AG10803 (cell line): ENCODE results near the gene CERS6.

Experiments used
- DNase-seq: peaks from one replicate; pipeline ENCODE4 v3.0.0; 2010; ENCODE audit warnings: low read depth
- H3K4me3 ChIP-seq: 2 replicates; pipeline ENCODE4 v1.5.1; 2011; ENCODE audit warnings: mild to moderate bottlenecking, low read length, control low read depth
- TF ChIP-seq, protein P1 (sequence below): conservative IDR thresholded peaks from 2 replicates; pipeline ENCODE4 v1.5.1; 2011; ENCODE audit warnings: mild to moderate bottlenecking, low read length, control low read depth, inconsistent platforms

Gene CERS6

DNA sequence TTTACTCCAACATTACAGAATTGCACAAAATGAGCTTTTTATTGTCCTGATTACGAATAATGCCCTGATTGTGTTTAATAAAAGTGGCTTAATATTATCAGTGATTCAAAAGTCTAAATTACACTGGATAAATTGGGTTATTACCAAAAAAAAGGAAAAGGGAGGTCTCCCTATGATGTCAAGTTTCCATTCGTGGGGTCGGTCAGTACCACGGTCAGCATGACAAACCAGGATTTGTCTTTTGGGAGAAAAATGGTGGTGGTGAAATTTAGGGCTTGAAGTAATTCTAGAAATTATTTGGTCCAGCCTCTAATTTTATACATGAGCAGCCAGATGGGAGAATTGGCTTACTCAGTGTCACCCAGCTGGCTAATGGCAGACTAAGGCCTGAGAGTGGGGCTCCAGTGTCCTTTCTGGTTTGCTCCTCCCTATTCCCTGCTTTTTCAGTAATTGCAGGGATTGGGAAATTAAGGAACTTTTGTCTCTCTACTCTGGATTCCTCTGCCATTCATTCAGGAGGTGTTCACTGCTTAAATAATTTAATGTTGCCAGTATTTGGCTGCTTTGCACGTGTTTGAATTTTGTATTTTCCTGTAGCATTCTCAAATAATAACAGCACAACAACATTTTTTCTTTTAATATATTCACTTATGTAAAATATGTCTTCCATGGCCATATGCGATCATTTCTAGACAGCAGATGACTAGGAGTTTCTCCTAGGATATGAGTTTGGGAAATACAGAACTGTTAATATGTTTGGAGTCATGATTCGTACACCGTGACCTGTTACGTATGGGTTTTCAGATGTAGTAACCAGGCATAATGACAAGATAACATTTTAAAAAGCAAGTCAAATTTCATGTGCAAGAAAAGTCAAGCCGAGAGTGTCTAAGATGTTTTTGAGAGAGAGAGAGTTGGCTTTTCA is 217.5 kb downstream of the CERS6 start:
- DNase-seq: no peak
- TF ChIP-seq, protein P1, sequence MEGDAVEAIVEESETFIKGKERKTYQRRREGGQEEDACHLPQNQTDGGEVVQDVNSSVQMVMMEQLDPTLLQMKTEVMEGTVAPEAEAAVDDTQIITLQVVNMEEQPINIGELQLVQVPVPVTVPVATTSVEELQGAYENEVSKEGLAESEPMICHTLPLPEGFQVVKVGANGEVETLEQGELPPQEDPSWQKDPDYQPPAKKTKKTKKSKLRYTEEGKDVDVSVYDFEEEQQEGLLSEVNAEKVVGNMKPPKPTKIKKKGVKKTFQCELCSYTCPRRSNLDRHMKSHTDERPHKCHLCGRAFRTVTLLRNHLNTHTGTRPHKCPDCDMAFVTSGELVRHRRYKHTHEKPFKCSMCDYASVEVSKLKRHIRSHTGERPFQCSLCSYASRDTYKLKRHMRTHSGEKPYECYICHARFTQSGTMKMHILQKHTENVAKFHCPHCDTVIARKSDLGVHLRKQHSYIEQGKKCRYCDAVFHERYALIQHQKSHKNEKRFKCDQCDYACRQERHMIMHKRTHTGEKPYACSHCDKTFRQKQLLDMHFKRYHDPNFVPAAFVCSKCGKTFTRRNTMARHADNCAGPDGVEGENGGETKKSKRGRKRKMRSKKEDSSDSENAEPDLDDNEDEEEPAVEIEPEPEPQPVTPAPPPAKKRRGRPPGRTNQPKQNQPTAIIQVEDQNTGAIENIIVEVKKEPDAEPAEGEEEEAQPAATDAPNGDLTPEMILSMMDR: no peak

DNA sequence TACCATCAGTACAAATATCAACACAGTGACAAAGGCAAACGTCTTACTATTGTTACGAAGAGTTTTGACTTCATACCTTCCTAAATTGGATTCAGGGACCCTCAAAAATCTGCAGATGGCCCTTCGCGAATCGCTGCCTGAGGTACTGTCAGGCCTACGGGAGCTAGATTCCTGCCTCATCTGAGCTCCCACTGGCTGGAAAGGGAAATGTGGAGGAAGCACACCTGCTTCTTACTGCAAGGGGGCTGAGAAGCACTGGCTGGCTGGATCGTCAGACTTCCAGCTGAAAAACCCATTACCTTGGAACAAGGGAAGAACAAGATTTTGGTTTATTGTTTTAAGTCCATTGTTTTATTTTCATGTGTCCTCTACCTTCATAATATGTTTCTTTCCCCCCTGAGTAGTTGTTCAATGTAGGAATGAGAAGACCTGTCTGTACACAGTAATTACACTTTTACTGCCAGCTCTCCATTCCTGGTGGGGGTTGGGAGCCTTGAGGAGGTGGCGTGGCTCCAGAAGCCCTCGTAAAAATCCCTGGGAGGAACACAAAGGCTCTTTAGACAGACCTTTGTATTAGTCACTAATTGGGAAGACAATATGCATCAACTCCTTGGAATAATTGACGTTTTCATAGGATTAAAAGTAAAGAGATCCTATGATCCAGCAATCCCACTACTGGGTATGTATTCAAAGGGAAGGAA is 222.2 kb downstream of the CERS6 start:
- H3K4me3 ChIP-seq: no peak overlapping the region
- DNase-seq: no peak
- TF ChIP-seq, protein P1: no peak

More for the DNA sequence above, 217.5 kb downstream of the CERS6 start:
- no peak overlapping the region for H3K4me3 ChIP-seq

DNA sequence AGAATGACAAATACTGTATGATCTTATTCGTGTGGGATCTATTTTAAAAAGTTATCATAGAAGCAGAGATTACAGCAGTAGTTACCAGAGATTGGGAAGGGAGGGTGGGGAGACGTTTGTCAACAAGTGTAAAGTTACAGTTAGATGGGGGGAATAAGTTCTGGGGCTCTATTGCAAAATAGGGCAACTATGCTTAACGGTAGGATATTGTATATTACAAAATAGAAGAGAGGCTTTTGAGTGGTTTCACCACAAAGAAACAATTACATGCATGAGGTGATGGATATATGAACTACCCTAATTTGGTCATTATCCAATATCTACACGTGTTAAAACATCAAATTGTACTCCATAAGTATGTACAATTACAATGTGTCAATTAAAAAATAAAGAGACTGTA is 223.0 kb downstream of the CERS6 start:
- no peak for DNase-seq
- H3K4me3 ChIP-seq: no peak overlapping the region
- TF ChIP-seq, protein P1: no peak

DNA sequence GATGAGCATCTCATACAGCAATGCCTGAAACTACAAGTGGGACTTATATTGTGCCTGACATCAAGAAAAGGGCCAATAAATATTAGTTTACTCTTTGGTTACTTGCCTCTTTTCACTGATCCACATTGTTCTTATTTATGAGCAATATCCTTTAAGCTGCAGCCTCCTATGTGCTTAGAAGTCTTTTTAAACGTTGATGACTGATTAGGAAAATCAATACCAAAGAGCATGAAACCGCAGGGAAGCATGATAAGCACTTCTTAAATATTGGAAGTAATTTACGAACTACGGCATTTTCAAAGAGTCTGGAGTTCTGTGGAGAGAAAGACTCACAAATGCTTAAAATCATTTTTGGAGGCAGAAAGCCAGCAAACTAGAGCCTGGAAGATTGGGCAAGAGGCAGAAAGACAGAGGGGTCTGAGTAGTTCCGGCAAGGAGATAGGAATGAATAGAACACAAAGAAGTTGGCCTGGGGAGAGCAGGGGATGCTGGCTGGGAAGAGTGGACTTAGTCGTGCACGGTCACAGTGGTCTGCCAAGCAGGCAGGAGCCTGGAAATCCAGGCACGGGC is 223.8 kb downstream of the CERS6 start:
- DNase-seq: no peak
- TF ChIP-seq, protein P1: no peak
- H3K4me3 ChIP-seq: no peak overlapping the region

DNA sequence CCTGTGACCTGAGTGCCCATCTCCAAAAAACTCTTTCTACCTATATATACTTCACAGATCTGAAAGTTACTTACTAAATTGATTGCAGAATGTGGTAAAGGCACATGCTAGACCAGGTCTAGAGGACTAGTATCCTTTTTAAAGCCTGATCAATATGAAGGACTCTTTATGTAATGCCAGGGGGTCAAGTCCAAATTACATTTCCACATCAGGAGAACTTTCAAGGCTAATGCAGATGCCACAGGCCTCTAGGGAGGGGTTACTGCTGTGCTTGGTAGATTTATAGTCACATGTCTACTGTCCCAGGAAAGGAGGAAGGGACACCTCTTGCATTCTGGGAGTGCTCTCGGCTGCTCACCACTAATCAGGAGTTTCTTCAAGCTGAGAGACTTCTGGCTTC is 227.9 kb downstream of the CERS6 start:
- TF ChIP-seq, protein P1: no peak
- no peak for DNase-seq

DNA sequence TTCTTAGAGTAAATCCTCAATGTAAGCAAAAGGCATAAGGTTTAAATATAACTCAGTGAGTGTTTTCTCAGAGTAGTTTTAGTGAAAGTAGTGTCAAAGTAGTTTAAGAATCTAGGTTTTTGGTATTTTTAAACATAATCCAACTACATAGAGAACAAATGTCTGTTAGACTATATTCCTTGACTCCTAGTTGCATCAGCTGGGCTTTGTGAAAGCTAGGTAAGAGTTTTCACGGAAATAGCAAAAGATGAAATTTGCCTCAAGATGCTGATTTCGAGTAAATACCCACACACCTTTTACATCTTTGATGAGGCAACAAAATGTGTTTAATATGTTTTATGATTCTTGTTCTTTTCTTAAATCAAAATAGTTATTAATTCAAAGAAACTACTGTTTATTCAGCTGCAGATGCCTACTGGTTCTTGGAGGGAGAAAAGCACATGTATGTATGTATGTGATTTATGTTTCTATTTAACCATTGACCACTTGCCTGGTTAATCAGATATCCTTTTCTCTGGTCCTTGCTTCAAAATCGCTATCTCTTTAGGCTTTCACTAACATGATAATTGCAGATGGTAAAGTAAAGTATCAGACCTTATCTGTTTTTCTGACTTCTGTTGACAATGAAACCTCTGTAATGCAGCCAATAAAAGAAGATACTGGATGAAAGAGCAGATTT is 229.0 kb downstream of the CERS6 start:
- H3K4me3 ChIP-seq: no peak overlapping the region
- DNase-seq: no peak
- TF ChIP-seq, protein P1: no peak

More for the DNA sequence above, 227.9 kb downstream of the CERS6 start:
- no peak overlapping the region for H3K4me3 ChIP-seq
